Coronary artery (tissue), 2 donors: ENCODE results near the gene ACMSD.

Experiments used
- DNase-seq: peaks from one replicate; pipeline ENCODE4 v3.0.0-alpha.2; 2017; ENCODE audit warnings: low spot score
- H3K27ac ChIP-seq, 2 donors: fragments of 200-600 bp; sonication (generic); one replicate each; pipeline ENCODE4 v1.5.1; 2016 to 2019
- H3K4me3 ChIP-seq: fragments of 200-600 bp; sonication (generic); 2 replicates; pipeline ENCODE4 v1.5.1; 2016; ENCODE audit warnings: mild to moderate bottlenecking, moderate library complexity
- CTCF ChIP-seq: fragments of 200-600 bp; sonication (generic); IDR thresholded peaks from one replicate; pipeline ENCODE4 v1.5.1; 2019; ENCODE audit warnings: antibody characterized with exemption

ACMSD gene

DNA sequence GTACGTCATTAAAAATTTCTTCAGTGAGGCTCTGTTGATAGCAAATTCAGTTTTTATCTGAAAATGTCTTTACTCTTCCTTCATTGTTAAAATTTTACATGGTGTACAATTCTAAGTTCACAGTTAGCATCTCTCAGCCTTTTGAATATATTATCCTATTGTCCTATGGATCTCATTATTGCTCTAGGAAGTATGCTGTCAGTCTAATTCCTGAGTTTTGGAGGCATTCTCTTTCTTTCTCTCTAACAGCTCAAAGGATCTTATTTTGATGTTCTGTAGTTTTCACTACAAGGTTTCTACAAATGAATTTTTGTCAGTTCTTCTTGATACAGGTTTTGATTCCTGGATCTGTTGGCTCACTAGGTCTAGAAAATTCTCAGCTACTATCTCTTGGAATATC is 2.9 kb upstream of the ACMSD start:
- DNase-seq, result no peak
- TF ChIP-seq CTCF, result no peak
- H3K27ac ChIP-seq, result no peak overlapping the region
- H3K4me3 ChIP-seq, result no peak overlapping the region

DNA sequence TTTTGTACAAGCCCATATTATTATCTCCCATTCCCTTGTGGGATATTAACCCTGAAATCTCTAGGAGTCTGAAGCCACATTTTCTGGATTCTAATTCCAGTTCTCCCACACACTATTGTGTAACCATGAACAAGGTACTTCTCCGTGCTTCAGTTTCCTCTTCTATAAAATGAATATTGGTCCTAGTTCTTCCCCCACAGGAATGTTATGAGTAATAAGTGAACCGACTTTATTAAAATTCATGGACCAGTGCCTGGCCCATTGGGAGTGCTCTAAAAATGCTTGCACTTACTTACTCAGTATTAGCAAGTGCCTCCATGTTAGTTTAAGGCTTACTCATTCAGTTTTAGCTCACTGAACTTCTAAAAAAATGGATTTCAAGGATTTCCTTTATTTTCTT is 1.4 kb upstream of the ACMSD start:
- Histone ChIP-seq H3K27ac (no peak overlapping the region), H3K4me3 (no peak overlapping the region)
- no peak for DNase-seq
- TF ChIP-seq CTCF, result no peak

DNA sequence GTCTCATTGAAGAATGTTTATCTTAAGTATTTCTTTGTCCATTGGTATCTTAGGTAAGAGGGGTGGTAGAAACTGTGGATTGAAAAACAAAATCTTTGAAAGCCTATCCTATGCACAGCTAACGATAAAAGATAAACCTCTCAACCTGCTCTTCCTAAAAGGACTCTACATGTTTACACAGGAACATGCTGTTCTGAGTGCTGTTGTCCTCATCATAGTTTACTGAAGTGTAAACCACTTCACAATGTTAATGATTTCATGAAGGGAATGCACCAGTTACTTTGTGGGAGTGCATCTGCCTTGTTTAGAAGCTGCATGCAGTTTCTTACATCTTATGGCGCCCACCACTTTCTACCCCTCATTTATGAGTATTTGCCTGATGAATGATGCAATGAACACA is 1.2 kb downstream of the ACMSD start:
- no peak overlapping the region for H3K4me3 ChIP-seq
- DNase-seq, result no peak
- H3K27ac ChIP-seq, result no peak overlapping the region
- no peak for TF ChIP-seq CTCF

DNA sequence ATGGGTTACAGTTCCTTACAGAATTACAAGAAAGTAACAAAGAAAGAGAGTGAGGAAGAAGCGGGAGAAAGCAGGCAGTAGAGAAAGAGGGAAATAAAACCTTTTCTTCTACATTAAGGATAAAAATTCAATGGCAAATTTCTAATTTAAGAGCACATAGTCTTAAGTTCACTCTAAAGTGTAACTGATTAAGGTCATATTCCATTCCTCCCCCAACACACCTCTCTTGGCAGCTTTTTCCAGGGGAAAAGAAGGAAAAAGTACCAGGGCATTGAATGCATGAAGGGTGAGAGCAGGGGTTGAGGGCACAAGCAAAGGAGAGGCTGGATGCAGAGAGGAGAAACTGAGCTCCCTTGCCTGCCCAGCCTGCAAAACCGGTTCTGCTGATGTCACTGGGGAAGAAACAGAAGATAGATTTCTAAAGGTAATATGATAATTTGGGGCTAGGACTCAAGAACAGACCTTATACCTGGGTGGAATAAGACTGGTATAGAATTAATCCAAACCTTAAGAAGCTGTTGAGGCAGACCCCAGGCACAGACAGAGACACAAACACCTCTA is 4.6 kb downstream of the ACMSD start:
- DNase-seq, result no peak
- no peak for TF ChIP-seq CTCF
- Histone ChIP-seq H3K27ac (no peak overlapping the region), H3K4me3 (no peak overlapping the region)

- Histone ChIP-seq H3K27ac (no peak overlapping the region), H3K4me3 (no peak overlapping the region)
- TF ChIP-seq CTCF, result no peak
- DNase-seq, result no peak
Measured at GRCh38 chr2:134843968-134844367, 5.6 kb downstream of the ACMSD start.

DNA sequence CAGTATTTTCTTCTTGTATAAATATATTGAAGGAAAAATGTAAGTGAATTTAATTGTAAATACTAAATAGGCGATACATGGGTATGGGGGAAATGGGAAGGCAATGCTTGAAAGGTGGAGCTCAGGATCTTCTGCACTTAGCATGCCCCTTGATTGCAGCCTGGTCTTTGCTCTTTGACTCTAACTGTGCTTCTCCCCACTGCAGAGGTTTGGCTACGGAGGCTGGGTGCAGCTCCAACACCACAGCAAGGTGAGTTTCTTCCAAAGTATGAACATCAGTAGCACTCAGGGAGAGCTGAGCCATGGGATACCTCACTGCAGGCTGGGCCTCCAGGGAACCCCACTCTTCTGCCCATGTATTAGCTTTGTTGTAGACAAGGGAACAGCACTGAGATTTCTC is 6.6 kb downstream of the ACMSD start:
- no peak overlapping the region for H3K27ac ChIP-seq
- DNase-seq, result no peak
- TF ChIP-seq CTCF, result no peak
- no peak overlapping the region for H3K4me3 ChIP-seq

- Histone ChIP-seq H3K27ac (no peak overlapping the region), H3K4me3 (no peak overlapping the region)
- no peak for DNase-seq
- no peak for TF ChIP-seq CTCF
Measured at GRCh38 chr2:134845719-134846118, 7.3 kb downstream of the ACMSD start.
